Raji (cell line): ENCODE results near the gene RNASE13.

ENCODE experiments used
- POLR2A ChIP-seq: IDR thresholded peaks from 2 replicates; pipeline ENCODE4 v1.6.1; 2011; ENCODE audit warnings: low read depth, low read length, control low read depth; ENCODE audit not compliant: insufficient read depth

Gene RNASE13

GRCh38 chr14:21023817-21024584, 10.6 kb downstream of the RNASE13 start:
- TF ChIP-seq POLR2A: no peak

- no peak for TF ChIP-seq POLR2A
Observed at GRCh38 chr14:21023174-21023573, 11.4 kb downstream of the RNASE13 start.

GRCh38 chr14:21022686-21023085, 11.9 kb downstream of the RNASE13 start:
- no peak for TF ChIP-seq POLR2A

GRCh38 chr14:21020977-21021545, 13.5 kb downstream of the RNASE13 start:
- TF ChIP-seq POLR2A: no peak

- TF ChIP-seq POLR2A: no peak
Observed at GRCh38 chr14:21019366-21019765, 15.2 kb downstream of the RNASE13 start.

- no peak for TF ChIP-seq POLR2A
Observed at GRCh38 chr14:21018781-21019180, 15.8 kb downstream of the RNASE13 start.

- no peak for TF ChIP-seq POLR2A
Observed at GRCh38 chr14:21018286-21018685, 16.3 kb downstream of the RNASE13 start.

GRCh38 chr14:21017528-21018245, 16.9 kb downstream of the RNASE13 start:
- TF ChIP-seq POLR2A: no peak

- TF ChIP-seq POLR2A: no peak
Observed at GRCh38 chr14:21016413-21017190, 18.0 kb downstream of the RNASE13 start.

- TF ChIP-seq POLR2A: no peak
Observed at GRCh38 chr14:21015312-21015711, 19.3 kb downstream of the RNASE13 start.

GRCh38 chr14:21014761-21015190, 19.8 kb downstream of the RNASE13 start:
- TF ChIP-seq POLR2A: no peak

GRCh38 chr14:21011136-21011535, 23.5 kb downstream of the RNASE13 start:
- no peak for TF ChIP-seq POLR2A

GRCh38 chr14:21003788-21004346, 30.7 kb downstream of the RNASE13 start:
- no peak for TF ChIP-seq POLR2A

- no peak for TF ChIP-seq POLR2A
Observed at GRCh38 chr14:21001218-21001617, 33.4 kb downstream of the RNASE13 start.

- no peak for TF ChIP-seq POLR2A
Observed at GRCh38 chr14:20999591-20999990, 35.0 kb downstream of the RNASE13 start.
